ENCODE measurements around the gene STMP1. TPM values are rescaled to one million over a fixed set of nuclear protein-coding genes. Genes with fewer than 3 reads are reported as not detected.

Gene STMP1
- total RNA-seq, 1 donor from 2014 or later, result 54.6 TPM

GRCh38 chr7:135718794-135719437, 56.6 kb downstream of the STMP1 start:
- no peak overlapping the region for H3K4me3 Mint-ChIP-seq (ENCODE audit: unreplicated experiment)
- peaks cover 26% of the 10 kb centered on the region for H3K4me1 Mint-ChIP-seq (ENCODE audit: low read depth, unreplicated experiment)
- peaks cover 2% of the 10 kb centered on the region for H3K9me3 Mint-ChIP-seq (ENCODE audit: unreplicated experiment)
- DNase-seq, result no peak
- no peak overlapping the region for H3K27ac Mint-ChIP-seq (ENCODE audit: unreplicated experiment)
- peaks cover 6% of the 10 kb centered on the region for H3K27me3 Mint-ChIP-seq (ENCODE audit: unreplicated experiment)
- TF ChIP-seq CTCF (IDR thresholded peaks at IDR 0.05; ENCODE audit: partially characterized antibody, unreplicated experiment), result no peak
- no peaks in the 10 kb centered on the region for H3K36me3 Mint-ChIP-seq (ENCODE audit: unreplicated experiment)

DNA sequence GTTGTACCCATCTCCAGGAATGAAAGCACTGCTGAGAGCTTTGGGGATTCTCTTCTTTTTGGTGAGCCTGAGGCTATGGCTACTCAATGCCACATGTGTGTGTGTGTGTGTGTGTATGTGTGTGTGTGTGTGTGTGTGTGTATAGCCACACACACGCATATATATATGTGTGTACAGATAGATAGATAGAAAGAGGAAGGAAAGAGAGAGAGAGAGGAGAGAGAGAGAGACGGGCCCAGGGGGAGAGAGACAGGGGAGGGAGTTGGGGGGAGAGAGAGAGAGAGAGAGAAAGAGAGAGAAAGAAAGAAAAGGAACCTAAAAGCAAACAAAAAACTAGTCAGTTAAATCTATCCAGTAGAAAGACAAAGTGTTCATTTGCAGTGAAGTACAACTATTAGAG, 57.4 kb downstream of the STMP1 start:
- DNase-seq, result no peak
- Mint-ChIP-seq H3K4me3 (ENCODE audit: unreplicated experiment) (no peak overlapping the region), H3K9me3 (ENCODE audit: unreplicated experiment) (peaks cover 2% of the 10 kb centered on the region), H3K36me3 (ENCODE audit: unreplicated experiment) (no peaks in the 10 kb centered on the region), H3K4me1 (ENCODE audit: low read depth, unreplicated experiment) (peaks cover 23% of the 10 kb centered on the region), H3K27ac (ENCODE audit: unreplicated experiment) (no peak overlapping the region), H3K27me3 (ENCODE audit: unreplicated experiment) (peaks cover 6% of the 10 kb centered on the region)
- no peak for TF ChIP-seq CTCF (IDR thresholded peaks at IDR 0.05; ENCODE audit: partially characterized antibody, unreplicated experiment)

GRCh38 chr7:135721198-135721820, 59.0 kb downstream of the STMP1 start:
- H3K27ac Mint-ChIP-seq (ENCODE audit: unreplicated experiment), result no peak overlapping the region
- no peaks in the 10 kb centered on the region for H3K36me3 Mint-ChIP-seq (ENCODE audit: unreplicated experiment)
- H3K4me1 Mint-ChIP-seq (ENCODE audit: low read depth, unreplicated experiment), result peaks cover 23% of the 10 kb centered on the region
- H3K4me3 Mint-ChIP-seq (ENCODE audit: unreplicated experiment), result no peak overlapping the region
- H3K27me3 Mint-ChIP-seq (ENCODE audit: unreplicated experiment), result peaks cover 6% of the 10 kb centered on the region
- DNase-seq, result no peak
- H3K9me3 Mint-ChIP-seq (ENCODE audit: unreplicated experiment), result peaks cover 2% of the 10 kb centered on the region
- no peak for TF ChIP-seq CTCF (IDR thresholded peaks at IDR 0.05; ENCODE audit: partially characterized antibody, unreplicated experiment)

DNA sequence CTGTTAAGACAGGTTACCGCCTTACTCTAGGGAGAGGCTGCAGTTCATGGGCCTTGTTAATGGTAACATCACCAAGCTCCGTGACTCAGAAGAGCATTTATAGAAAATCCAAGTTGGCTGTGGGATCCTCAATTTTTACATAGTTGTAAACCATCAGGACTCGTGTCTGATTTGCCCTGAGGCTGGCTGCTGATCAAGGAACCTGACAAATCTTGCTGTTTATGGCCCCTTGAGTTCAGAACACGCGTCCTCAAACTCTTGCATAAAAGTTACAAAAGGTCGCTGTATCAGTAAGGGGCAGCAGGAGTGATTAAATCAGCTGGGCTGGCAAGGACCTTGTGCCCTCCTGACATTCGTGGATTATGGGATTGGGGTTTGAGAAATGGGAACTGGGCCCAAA, 61.1 kb downstream of the STMP1 start:
- no peaks in the 10 kb centered on the region for H3K9me3 Mint-ChIP-seq (ENCODE audit: unreplicated experiment)
- no peak overlapping the region for H3K27ac Mint-ChIP-seq (ENCODE audit: unreplicated experiment)
- peaks cover 9% of the 10 kb centered on the region for H3K4me1 Mint-ChIP-seq (ENCODE audit: low read depth, unreplicated experiment)
- no peak overlapping the region for H3K4me3 Mint-ChIP-seq (ENCODE audit: unreplicated experiment)
- no peak for TF ChIP-seq CTCF (IDR thresholded peaks at IDR 0.05; ENCODE audit: partially characterized antibody, unreplicated experiment)
- H3K36me3 Mint-ChIP-seq (ENCODE audit: unreplicated experiment), result no peaks in the 10 kb centered on the region
- peaks cover 2% of the 10 kb centered on the region for H3K27me3 Mint-ChIP-seq (ENCODE audit: unreplicated experiment)
- no peak for DNase-seq

Other genes starting within 250 kb of the STMP1 start
- 25.3 TPM for gene CNOT4, start 152.4 kb upstream of the STMP1 start, total RNA-seq (ENCODE audit: unreplicated experiment)
- 56.5 TPM for gene NUP205, start 104.6 kb upstream of the STMP1 start, total RNA-seq (ENCODE audit: unreplicated experiment)
- not detected for gene SLC13A4, start 65.7 kb downstream of the STMP1 start, total RNA-seq (ENCODE audit: unreplicated experiment)
- not detected for gene FAM180A, start 86.3 kb downstream of the STMP1 start, total RNA-seq (ENCODE audit: unreplicated experiment)